K562 (cell line): ENCODE data around the gene OR2A14. TPM values are rescaled to one million over a fixed set of nuclear protein-coding genes. Genes with fewer than 3 reads are reported as not detected.

ENCODE experiments used
- ARID2 ChIP-seq: fragments of 450-650 bp; IDR thresholded peaks from 2 replicates; pipeline ENCODE4 v1.6.1; 2017; ENCODE audit warnings: antibody characterized with exemption, mild to moderate bottlenecking
- CBFA2T2 ChIP-seq: fragments of 450-650 bp; conservative IDR thresholded peaks from 2 replicates; pipeline ENCODE4 v1.6.1; 2017; ENCODE audit warnings: mild to moderate bottlenecking
- MYC ChIP-seq, 2 experiments: fragments of 250-450 bp in 1 of 2; sonication (Bioruptor Pico) in 1 of 2; IDR thresholded peaks; 2 replicates each; pipeline versions ENCODE4 v1.5.1 to v1.6.1; 2012 to 2021; ENCODE audit warnings: low read depth in 2 of 2, borderline replicate concordance in 1 of 2, improper control_type of control experiment in 1 of 2, low read length in 1 of 2, mild to moderate bottlenecking in 1 of 2, moderate library complexity in 1 of 2
- POLR2H ChIP-seq: IDR thresholded peaks from 2 replicates; pipeline ENCODE4 v1.6.1; 2016; ENCODE audit warnings: missing genetic modification characterization, low read depth, mild to moderate bottlenecking, control low read depth, missing compliant biosample characterization, moderate library complexity
- SAFB2 ChIP-seq: fragments of 200-400 bp; formaldehyde crosslinking; IDR thresholded peaks from 2 replicates; pipeline ENCODE4 v1.6.1; 2018; ENCODE audit warnings: borderline replicate concordance, low read length, low read depth, moderate library complexity; ENCODE audit not compliant: severe bottlenecking
- SMC3 ChIP-seq: conservative IDR thresholded peaks from 2 replicates; pipeline ENCODE4 v1.6.1; 2011; ENCODE audit warnings: low read depth, low read length, improper control_type of control experiment; ENCODE audit not compliant: insufficient read depth
- SP1 ChIP-seq: sonication (generic); formaldehyde crosslinking; IDR thresholded peaks from 2 replicates; pipeline ENCODE4 v1.8.1; 2022; ENCODE audit warnings: mild to moderate bottlenecking, missing genetic modification reagents
- TGIF2 ChIP-seq: sonication (generic); formaldehyde crosslinking; IDR thresholded peaks from 2 replicates; pipeline ENCODE4 v1.8.1; 2022; ENCODE audit warnings: mild to moderate bottlenecking, missing genetic modification reagents, moderate library complexity
- TOE1 ChIP-seq, 2 experiments: fragments of 450-650 bp in 1 of 2; sonication (generic) in 1 of 2; formaldehyde crosslinking in 1 of 2; IDR thresholded peaks; 2 replicates each; pipeline versions ENCODE4 v1.7.1 to v1.8.0; 2016 to 2022; ENCODE audit warnings: borderline replicate concordance in 2 of 2, mild to moderate bottlenecking in 2 of 2, antibody characterized with exemption in 1 of 2, inconsistent platforms in 1 of 2, low read depth in 1 of 2, missing genetic modification reagents in 1 of 2, moderate library complexity in 1 of 2
- ZNF134 ChIP-seq: fragments of 250-450 bp; sonication (Bioruptor Pico); conservative IDR thresholded peaks from 2 replicates; pipeline ENCODE4 v1.4.0; 2020
- polyA plus RNA-seq, 8 experiments: library from polyadenylated mRNA; depleted of rRNA in 4 of 8; stranded (reverse) in 5 of 8; unstranded in 3 of 8; fragments of >200 nt; fragmentation: Nextera tagmentation in 2 of 8; fragmentation: Illumina TruSeq in 1 of 8; extraction: Ambion mirVana in 2 of 8; extraction: Trizol in 1 of 8; gene quantifications; 2 replicates each; pipeline versions ENCODE4 v1.2.1 to v1.2.3, GENCODE V29; 2011 to 2014; ENCODE audit warnings: inconsistent platforms in 1 of 8, missing spikeins in 1 of 8
- total RNA-seq, 7 experiments: library from RNA; depleted of rRNA in 6 of 7; stranded (reverse); fragments of >200 nt in 6 of 7; fragmentation: Illumina TruSeq in 2 of 7; extraction: Trizol in 2 of 7; gene quantifications; 2 replicates each; pipeline versions ENCODE4 v1.2.1 to v1.2.3, GENCODE V29; 2011 to 2021; ENCODE audit warnings: low replicate concordance in 1 of 7
- TF ChIP-seq, protein P1 (sequence below): fragments of 450-650 bp; formaldehyde crosslinking; IDR thresholded peaks from 2 replicates; pipeline ENCODE4 v1.4.0; 2020; ENCODE audit warnings: mild to moderate bottlenecking, mixed read lengths
- TF ChIP-seq, protein P2 (sequence below), 2 experiments: IDR thresholded peaks in 1 of 2; conservative IDR thresholded peaks in 1 of 2; 2 replicates each; pipeline ENCODE4 v1.6.1; 2016; ENCODE audit warnings: low read depth in 2 of 2, mild to moderate bottlenecking in 1 of 2, missing compliant biosample characterization in 1 of 2, missing genetic modification characterization in 1 of 2, moderate library complexity in 1 of 2
- TF ChIP-seq, protein P3 (sequence below): sonication (generic); formaldehyde crosslinking; IDR thresholded peaks from 2 replicates; pipeline ENCODE4 v1.5.0; 2020; ENCODE audit warnings: missing genetic modification reagents
- TF ChIP-seq, protein P4 (sequence below): sonication (generic); formaldehyde crosslinking; IDR thresholded peaks from 2 replicates; pipeline ENCODE4 v1.8.0; 2023; ENCODE audit warnings: mild to moderate bottlenecking, missing genetic modification reagents
- TF ChIP-seq, protein P5 (sequence below): IDR thresholded peaks from 2 replicates; pipeline ENCODE4 v1.6.1; 2012; ENCODE audit warnings: low read depth, low read length, improper control_type of control experiment, borderline replicate concordance

Gene OR2A14
- total and polyA plus RNA-seq, 9 of the 15 experiments (the other 6 are each of a cell fraction or from before 2014, with no cell fraction given) = not detected

DNA sequence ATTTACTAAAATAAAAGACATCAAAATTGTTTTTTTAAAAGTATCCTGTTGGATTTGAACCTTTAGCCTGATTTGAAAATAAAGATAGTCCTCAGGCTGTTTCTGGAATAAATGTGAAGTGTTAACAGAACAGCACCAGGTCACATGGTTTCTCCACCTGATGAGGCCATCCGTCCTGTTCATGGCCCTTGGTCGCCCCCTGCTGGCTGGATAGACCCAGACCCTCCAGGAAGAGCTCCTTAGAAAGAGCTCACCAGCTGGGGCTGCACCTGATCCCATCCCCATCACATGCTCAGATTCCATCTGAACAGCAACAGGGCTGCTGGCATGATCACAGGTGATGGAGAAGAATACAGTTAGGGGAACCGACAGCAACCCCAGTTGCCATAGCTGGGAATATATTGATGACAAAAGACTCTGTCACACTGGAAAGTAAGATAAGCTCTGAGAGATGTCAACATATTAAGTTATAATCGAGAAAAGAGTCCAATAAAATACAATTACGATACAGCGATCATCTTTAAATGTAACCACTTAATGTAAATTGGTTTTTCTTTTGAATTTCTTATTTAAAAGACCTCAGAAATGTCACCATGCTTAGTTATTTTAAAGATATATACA lies 4.8 kb downstream of the OR2A14 start (continued):
- TF ChIP-seq TOE1 (IDR thresholded peaks at IDR 0.05; ENCODE audit: borderline replicate concordance) = peak; percentile 62; the same call in 1 of the 2 replicates
- no peak for TF ChIP-seq TOE1 (CRISPR knock-in tag; IDR thresholded peaks at IDR 0.05; ENCODE audit: borderline replicate concordance, low read depth)
- TF ChIP-seq TGIF2 (CRISPR knock-in tag) = no peak
- peak; percentile 62 for TF ChIP-seq CBFA2T2
- TF ChIP-seq ARID2 = peak; percentile 71; the same call in 1 of the 2 replicates
- TF ChIP-seq, protein P1, sequence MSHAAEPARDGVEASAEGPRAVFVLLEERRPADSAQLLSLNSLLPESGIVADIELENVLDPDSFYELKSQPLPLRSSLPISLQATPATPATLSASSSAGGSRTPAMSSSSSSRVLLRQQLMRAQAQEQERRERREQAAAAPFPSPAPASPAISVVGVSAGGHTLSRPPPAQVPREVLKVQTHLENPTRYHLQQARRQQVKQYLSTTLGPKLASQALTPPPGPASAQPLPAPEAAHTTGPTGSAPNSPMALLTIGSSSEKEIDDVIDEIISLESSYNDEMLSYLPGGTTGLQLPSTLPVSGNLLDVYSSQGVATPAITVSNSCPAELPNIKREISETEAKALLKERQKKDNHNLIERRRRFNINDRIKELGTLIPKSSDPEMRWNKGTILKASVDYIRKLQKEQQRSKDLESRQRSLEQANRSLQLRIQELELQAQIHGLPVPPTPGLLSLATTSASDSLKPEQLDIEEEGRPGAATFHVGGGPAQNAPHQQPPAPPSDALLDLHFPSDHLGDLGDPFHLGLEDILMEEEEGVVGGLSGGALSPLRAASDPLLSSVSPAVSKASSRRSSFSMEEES (CRISPR knock-in tag) = peak; percentile 80
- no peak for TF ChIP-seq SAFB2
- TF ChIP-seq, protein P2, sequence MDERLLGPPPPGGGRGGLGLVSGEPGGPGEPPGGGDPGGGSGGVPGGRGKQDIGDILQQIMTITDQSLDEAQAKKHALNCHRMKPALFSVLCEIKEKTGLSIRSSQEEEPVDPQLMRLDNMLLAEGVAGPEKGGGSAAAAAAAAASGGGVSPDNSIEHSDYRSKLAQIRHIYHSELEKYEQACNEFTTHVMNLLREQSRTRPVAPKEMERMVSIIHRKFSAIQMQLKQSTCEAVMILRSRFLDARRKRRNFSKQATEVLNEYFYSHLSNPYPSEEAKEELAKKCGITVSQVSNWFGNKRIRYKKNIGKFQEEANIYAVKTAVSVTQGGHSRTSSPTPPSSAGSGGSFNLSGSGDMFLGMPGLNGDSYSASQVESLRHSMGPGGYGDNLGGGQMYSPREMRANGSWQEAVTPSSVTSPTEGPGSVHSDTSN (CRISPR knock-in tag; IDR thresholded peaks at IDR 0.05; ENCODE audit: low read depth) = no peak
- TF ChIP-seq, protein P2 (tag; conservative IDR thresholded peaks at IDR 0.05; ENCODE audit: low read depth) = no peak
- TF ChIP-seq POLR2H (tag) = no peak
- peak; percentile 90 for TF ChIP-seq SMC3
- no peak for TF ChIP-seq SP1 (CRISPR knock-in tag)
- TF ChIP-seq MYC (IDR thresholded peaks at IDR 0.05; ENCODE audit: low read depth, low read length) = peak; percentile 56; the same call in 1 of the 2 replicates
- no peak for TF ChIP-seq MYC (CRISPR knock-in tag; IDR thresholded peaks at IDR 0.05; ENCODE audit: borderline replicate concordance, low read depth)
- TF ChIP-seq, protein P3, sequence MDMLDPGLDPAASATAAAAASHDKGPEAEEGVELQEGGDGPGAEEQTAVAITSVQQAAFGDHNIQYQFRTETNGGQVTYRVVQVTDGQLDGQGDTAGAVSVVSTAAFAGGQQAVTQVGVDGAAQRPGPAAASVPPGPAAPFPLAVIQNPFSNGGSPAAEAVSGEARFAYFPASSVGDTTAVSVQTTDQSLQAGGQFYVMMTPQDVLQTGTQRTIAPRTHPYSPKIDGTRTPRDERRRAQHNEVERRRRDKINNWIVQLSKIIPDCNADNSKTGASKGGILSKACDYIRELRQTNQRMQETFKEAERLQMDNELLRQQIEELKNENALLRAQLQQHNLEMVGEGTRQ (CRISPR knock-in tag) = peak; percentile 90
- TF ChIP-seq ZNF134 (CRISPR knock-in tag) = peak; percentile 94
- TF ChIP-seq, protein P4, sequence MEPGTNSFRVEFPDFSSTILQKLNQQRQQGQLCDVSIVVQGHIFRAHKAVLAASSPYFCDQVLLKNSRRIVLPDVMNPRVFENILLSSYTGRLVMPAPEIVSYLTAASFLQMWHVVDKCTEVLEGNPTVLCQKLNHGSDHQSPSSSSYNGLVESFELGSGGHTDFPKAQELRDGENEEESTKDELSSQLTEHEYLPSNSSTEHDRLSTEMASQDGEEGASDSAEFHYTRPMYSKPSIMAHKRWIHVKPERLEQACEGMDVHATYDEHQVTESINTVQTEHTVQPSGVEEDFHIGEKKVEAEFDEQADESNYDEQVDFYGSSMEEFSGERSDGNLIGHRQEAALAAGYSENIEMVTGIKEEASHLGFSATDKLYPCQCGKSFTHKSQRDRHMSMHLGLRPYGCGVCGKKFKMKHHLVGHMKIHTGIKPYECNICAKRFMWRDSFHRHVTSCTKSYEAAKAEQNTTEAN (CRISPR knock-in tag) = no peak
- TF ChIP-seq, protein P5, sequence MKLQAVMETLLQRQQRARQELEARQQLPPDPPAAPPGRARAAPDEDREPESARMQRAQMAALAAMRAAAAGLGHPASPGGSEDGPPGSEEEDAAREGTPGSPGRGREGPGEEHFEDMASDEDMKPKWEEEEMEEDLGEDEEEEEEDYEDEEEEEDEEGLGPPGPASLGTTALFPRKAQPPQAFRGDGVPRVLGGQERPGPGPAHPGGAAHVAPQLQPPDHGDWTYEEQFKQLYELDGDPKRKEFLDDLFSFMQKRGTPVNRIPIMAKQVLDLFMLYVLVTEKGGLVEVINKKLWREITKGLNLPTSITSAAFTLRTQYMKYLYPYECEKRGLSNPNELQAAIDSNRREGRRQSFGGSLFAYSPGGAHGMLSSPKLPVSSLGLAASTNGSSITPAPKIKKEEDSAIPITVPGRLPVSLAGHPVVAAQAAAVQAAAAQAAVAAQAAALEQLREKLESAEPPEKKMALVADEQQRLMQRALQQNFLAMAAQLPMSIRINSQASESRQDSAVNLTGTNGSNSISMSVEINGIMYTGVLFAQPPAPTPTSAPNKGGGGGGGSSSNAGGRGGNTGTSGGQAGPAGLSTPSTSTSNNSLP = no peak
